ENCODE data around the gene CFAP77.

GRCh38 chr9:132514011-132514744 is 104.2 kb downstream of the CFAP77 start:
- TF ChIP-seq L3MBTL2 (conservative IDR thresholded peaks at IDR 0.05) (no peak), FOXM1 (IDR thresholded peaks at IDR 0.05; ENCODE audit: borderline replicate concordance) (no peak), BHLHE40 (IDR thresholded peaks at IDR 0.05; ENCODE audit: borderline replicate concordance) (no peak), LEF1 (IDR thresholded peaks at IDR 0.05; ENCODE audit: borderline replicate concordance) (no peak), CTBP1 (IDR thresholded peaks at IDR 0.05; ENCODE audit: borderline replicate concordance) (no peak), SP1 (IDR thresholded peaks at IDR 0.05) (no peak), SUZ12 (IDR thresholded peaks at IDR 0.05) (no peak), HDGF (IDR thresholded peaks at IDR 0.05; ENCODE audit: borderline replicate concordance) (no peak)
- TF ChIP-seq, protein P1, sequence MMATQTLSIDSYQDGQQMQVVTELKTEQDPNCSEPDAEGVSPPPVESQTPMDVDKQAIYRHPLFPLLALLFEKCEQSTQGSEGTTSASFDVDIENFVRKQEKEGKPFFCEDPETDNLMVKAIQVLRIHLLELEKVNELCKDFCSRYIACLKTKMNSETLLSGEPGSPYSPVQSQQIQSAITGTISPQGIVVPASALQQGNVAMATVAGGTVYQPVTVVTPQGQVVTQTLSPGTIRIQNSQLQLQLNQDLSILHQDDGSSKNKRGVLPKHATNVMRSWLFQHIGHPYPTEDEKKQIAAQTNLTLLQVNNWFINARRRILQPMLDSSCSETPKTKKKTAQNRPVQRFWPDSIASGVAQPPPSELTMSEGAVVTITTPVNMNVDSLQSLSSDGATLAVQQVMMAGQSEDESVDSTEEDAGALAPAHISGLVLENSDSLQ (IDR thresholded peaks at IDR 0.05), result no peak

All from HEK293T (cell line).